HG03175 (cell line): ENCODE results near the gene PSMG3.

ENCODE experiments used
- ATAC-seq: cut with Tn5 transposase; IDR thresholded peaks from one replicate; pipeline ENCODE4 v1.9.1; 2021; ENCODE audit warnings: mild to moderate bottlenecking, moderate library complexity; ENCODE audit not compliant: unreplicated experiment

The PSMG3 gene

GRCh38 chr7:1546909-1547776 is 22.7 kb downstream of the PSMG3 start:
- ATAC-seq, result no peak

DNA sequence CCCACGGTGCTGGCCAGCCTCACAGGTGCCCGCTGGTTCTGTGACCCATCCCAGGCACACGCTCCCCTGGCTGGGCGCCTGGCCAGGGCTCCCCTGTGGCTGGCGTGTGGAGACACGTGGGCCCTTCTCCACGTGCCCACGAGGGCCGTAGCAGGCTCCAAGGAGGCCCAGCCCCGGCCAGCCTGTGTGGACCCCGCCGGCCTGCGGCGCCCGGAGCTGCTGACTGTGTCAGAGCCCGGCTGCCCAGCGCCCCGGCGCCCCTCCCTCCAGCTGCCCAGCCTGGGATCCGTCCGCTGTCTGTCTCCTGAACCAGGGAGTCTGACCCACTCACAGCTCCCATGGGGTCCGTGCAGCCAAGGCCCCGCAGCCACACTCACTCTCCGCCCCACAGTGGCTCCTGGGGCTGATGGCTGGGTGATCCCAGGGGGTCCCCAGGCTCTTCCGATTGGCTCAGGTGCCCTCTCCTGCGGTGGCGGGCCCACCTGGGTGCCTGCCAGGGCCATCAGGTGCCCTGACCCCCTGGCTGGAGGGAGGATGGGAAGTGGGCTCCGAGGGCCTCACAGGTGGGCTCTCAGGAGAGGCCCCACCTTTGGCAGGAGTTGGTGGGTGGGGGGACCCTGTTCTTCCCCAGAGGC is 23.4 kb downstream of the PSMG3 start:
- no peak for ATAC-seq

GRCh38 chr7:1545417-1546246 is 24.2 kb downstream of the PSMG3 start:
- ATAC-seq, result no peak

DNA sequence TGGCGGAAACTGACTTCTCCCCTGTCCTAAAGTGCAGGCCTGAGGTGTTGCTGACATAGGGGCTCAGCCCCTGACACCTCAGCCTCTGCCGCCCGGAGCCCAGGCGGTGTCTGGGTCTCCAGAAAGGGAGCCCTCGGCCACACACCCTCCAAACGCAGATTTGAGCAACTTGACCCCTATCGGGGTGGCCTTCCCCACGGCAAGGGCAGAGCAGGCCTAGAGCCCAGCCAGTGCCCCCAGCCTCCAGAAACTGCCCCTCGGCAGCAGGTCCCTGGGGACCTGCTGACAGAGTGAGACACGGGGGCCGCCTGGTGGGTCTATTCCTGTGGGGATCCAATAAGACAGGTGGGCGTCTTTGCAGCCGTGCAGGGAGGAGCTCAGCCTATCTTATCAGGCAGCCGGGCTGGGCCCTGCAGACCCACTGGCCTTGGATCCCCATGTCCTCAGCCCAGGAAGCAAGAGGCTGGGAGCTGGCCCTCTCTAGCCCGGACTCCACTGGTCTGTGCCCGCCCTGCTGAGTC is 24.9 kb downstream of the PSMG3 start:
- ATAC-seq, result no peak

DNA sequence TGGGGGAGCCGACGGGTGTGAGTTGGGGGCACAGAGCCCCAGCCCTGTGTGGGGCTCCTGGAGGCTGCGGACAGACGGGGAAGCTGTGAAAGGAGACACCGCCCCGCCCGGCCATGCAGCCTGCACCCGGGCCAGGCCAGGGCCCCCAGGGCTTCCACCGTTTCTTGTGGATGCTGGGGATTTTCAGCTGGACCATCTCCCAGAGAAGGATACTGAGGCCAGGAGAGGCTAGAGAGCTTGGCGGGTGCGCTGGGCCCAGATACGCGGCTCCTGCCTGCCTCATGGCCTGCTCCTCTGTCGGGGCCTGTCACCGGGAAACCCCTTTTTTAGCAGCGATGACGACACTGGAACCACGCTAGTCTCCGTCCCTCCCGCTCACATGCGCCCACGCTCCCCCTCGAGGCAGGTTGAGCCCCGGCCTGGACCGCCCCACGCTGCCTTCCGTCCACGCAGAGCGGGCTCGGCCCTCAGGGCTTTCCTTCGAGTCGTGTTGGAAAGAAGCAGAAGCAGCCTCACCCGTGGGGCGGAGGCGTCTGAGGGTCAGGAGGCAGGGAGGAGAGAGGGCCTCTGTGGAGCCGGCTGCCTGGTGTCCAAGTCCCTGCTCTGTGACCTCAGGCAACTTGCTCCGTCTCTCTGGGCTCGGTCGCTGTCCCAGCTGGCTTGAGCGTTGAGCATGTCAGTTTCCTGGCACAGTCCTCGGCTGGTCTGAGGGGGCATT is 25.5 kb downstream of the PSMG3 start:
- ATAC-seq, result no peak

DNA sequence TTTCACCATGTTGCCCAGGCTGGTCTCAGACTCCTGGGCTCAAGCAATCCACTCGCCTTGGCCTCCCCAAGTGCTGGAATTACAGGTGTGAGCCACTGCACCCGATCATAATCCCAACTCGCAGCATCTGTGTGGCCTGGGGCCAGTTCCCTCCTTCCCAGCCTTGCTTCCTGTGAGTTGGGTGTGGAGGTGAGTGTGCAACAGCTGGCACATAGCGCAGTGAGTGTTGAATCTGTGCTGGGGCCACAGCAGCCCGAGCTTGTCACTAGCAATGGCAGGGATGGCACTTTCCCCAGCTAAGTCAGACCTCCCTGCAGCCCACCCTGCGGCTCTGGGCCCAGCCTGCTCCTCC is 26.0 kb downstream of the PSMG3 start:
- ATAC-seq, result no peak

DNA sequence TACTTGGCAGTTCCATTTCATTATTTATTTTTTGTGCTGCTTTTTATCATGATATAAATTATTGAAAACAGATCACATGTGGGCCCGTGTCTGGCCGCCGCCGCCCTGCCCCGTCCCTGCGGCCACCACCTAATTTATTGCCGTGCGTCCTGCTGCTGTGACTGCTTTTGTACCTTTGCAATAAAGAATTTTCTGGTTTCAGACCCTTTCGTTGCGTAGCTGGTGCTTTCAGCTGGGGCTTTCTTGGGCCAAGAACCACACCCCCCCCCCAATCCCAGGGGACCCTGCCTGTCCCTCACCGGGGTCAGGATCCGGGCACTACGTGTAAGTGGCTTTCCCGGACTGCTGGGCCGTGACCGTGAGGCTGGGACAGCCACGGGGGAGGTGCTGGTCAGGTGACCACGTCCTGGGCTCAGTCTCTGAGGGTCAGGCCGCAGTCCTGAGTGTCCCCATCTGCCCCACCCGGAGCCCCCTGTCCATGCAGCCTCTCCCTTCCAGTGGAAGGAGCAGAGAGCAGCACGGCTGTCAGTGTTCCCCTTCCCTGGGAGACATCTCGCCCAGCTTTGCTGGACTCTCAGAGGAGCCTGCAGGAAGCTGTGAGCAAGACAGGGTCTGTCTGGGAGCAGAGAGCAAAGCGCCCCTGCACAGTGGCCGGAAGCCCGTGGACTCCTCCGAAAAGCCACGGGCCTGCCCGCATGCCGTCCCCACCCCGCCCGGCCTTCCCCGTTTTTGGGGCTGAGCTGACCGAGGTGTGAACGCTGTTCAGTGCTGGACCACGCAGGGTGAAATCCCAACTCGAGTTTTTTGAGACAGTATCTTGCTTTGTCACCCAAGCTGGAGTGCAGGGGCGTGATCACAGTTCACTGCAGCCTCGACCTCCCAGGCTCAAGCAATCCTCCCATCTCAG is 26.7 kb downstream of the PSMG3 start:
- no peak for ATAC-seq

DNA sequence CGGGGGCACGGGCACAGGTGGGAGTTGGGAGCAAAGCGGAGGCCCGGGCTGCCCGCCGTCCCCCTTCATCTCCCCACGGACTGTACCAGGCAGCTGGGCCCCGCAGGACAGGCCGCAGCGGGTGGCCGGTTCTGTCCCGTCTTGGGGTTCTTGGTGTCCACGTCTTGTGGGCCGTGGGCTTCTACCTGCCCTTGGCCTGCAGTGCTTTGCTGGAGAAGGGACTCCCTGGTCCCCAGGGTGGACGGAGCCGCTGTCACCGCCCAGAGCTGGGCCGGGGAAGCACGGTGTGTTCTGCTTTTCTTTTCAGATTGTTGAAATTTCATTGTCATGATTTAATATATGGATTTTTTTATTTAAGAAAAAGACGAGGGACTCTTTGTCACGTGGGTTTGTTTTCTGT is 27.5 kb downstream of the PSMG3 start:
- no peak for ATAC-seq

GRCh38 chr7:1541431-1542162 is 28.2 kb downstream of the PSMG3 start:
- no peak for ATAC-seq

GRCh38 chr7:1540776-1541271 is 29.0 kb downstream of the PSMG3 start:
- ATAC-seq, result no peak

GRCh38 chr7:1539882-1540775 is 29.7 kb downstream of the PSMG3 start:
- no peak for ATAC-seq

DNA sequence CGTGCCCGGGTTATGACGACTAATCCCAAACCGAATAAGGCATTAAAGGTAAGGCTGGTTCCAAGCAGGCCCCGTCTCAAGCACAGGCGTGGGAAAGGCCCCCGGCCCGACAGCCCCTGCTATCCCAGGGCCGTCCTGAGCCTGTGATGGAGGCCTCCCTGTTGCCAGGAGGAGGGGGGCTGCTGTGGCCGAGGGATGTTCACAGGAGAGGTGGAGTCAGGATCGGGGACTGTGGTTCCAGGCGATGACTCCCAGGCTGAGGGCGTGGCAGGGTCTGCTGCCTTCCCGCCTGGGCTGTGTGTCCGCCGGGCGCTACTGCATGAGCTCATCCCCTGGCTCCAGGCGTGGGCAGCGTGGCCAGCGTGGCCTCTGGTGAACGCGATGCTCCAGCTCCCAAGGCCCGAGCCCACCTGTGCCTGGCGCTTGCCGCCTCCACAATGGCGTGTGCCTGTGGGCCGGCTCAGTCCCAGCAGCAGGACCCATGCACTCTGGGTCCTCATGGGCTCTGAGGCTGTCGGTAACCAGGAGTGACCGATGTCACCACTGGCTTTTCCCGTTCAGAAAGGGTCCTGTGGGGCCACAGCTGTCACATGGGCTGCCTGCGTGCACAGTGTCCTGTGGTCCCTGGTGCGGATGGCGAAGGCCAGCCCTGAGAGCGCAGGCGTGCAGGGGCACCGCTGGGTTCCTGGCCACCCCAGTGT is 30.5 kb downstream of the PSMG3 start:
- no peak for ATAC-seq

DNA sequence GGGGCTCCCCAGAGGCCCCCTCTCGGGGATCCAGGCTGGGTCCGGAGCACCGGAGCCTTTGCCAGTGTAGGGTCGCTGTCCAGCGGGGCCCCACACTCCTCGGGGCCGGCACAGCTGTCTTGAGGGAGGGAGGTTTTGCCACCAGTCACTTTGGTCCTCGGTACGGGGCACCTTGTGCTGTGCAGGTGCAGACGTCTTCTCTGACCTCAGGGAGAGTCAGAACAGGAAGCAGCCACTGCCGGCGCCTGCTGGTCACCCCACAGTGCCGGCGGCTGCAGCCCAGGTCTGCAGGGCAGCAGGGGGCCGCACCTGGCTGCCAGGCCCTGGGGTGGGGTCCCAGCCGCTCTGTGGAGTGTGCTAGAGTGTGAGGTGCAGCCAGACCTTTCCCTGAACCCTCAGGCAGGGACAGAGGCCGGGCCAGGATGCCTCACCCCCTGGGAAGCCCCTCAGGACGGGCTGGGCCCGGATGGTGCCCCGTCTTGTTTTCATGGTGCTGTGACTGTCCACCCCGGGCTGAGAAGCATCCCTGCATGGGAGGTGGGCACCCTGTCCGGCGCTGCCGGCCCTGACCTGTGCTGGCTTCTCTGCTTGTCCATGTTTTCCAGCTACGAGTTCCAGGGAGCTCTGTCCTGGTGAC is 31.2 kb downstream of the PSMG3 start:
- no peak for ATAC-seq

- no peak for ATAC-seq
These were observed 32.1 kb downstream of the PSMG3 start for GRCh38 chr7:1537535-1538412.

- no peak for ATAC-seq
These were observed 32.9 kb downstream of the PSMG3 start for GRCh38 chr7:1536743-1537534.
